MM.1S (cell line): ENCODE measurements around the gene GPR26.

Experiments used
- DNase-seq: peaks from one replicate; pipeline ENCODE4 v3.0.0-alpha.2; 2015
- H2AFZ ChIP-seq: fragments of 300-600 bp; sonication (generic); 2 replicates; pipeline ENCODE4 v1.6.0; 2016; ENCODE audit warnings: antibody characterized with exemption, low read length
- H3F3A ChIP-seq: fragments of 300-600 bp; sonication (generic); 2 replicates; pipeline ENCODE4 v1.6.1; 2016; ENCODE audit warnings: mild to moderate bottlenecking, antibody characterized with exemption, low read length, moderate library complexity, mixed read lengths; ENCODE audit not compliant: insufficient read depth
- H3K27ac ChIP-seq: fragments of 300-600 bp; sonication (generic); 2 replicates; pipeline ENCODE4 v1.5.1; 2016; ENCODE audit warnings: mild to moderate bottlenecking, low read length
- H3K27me3 ChIP-seq: fragments of 300-600 bp; sonication (generic); replicated peaks from 2 replicates; pipeline ENCODE4 v1.6.0; 2016; ENCODE audit warnings: low read length; ENCODE audit not compliant: insufficient read depth
- H3K36me3 ChIP-seq: fragments of 300-600 bp; sonication (generic); replicated peaks from 2 replicates; pipeline ENCODE4 v1.6.1; 2016; ENCODE audit warnings: mild to moderate bottlenecking, low read length, mixed read lengths; ENCODE audit not compliant: insufficient read depth
- H3K4me1 ChIP-seq: fragments of 300-600 bp; sonication (generic); 2 replicates; pipeline ENCODE4 v1.6.1; 2016; ENCODE audit warnings: low read length, mixed read lengths
- H3K4me2 ChIP-seq: fragments of 300-600 bp; sonication (generic); 2 replicates; pipeline ENCODE4 v1.6.0; 2016; ENCODE audit warnings: low read depth, low read length
- H3K4me3 ChIP-seq: fragments of 300-600 bp; sonication (generic); 2 replicates; pipeline ENCODE4 v1.5.1; 2016; ENCODE audit warnings: low read length, mixed read lengths
- H3K79me2 ChIP-seq: fragments of 300-600 bp; sonication (generic); 2 replicates; pipeline ENCODE4 v1.6.1; 2016; ENCODE audit warnings: mixed run types, low read length, mixed read lengths
- H3K9ac ChIP-seq: fragments of 300-600 bp; sonication (generic); 2 replicates; pipeline ENCODE4 v1.6.1; 2016; ENCODE audit warnings: low read length, mixed read lengths
- H3K9me2 ChIP-seq: fragments of 300-600 bp; sonication (generic); replicated peaks from 2 replicates; pipeline ENCODE4 v1.6.1; 2016; ENCODE audit warnings: mild to moderate bottlenecking, low read length, mixed read lengths; ENCODE audit not compliant: insufficient read depth
- H3K9me3 ChIP-seq: fragments of 300-600 bp; sonication (generic); replicated peaks from 2 replicates; pipeline ENCODE4 v1.6.1; 2016; ENCODE audit warnings: mild to moderate bottlenecking, low read length, mixed read lengths; ENCODE audit not compliant: insufficient read depth
- H4K20me1 ChIP-seq: fragments of 300-600 bp; sonication (generic); 2 replicates; pipeline ENCODE4 v1.6.1; 2016; ENCODE audit warnings: mild to moderate bottlenecking, low read length, moderate library complexity, mixed read lengths; ENCODE audit not compliant: insufficient read depth
- EZH2 ChIP-seq: fragments of 300-600 bp; sonication (generic); optimal IDR thresholded peaks from 2 replicates; pipeline ENCODE3; 2017; ENCODE audit warnings: low read depth, mild to moderate bottlenecking, antibody characterized with exemption, low read length, mixed read lengths
- EZH2phosphoT487 ChIP-seq: fragments of 300-600 bp; sonication (generic); IDR thresholded peaks from 2 replicates; pipeline ENCODE4 v1.6.1; 2018; ENCODE audit warnings: antibody characterized with exemption, low read length
- TF ChIP-seq, protein P1 (sequence below): fragments of 300-600 bp; sonication (generic); IDR thresholded peaks from 2 replicates; pipeline ENCODE4 v1.5.1; 2016; ENCODE audit warnings: antibody characterized with exemption, low read length, mixed read lengths

Gene GPR26

DNA sequence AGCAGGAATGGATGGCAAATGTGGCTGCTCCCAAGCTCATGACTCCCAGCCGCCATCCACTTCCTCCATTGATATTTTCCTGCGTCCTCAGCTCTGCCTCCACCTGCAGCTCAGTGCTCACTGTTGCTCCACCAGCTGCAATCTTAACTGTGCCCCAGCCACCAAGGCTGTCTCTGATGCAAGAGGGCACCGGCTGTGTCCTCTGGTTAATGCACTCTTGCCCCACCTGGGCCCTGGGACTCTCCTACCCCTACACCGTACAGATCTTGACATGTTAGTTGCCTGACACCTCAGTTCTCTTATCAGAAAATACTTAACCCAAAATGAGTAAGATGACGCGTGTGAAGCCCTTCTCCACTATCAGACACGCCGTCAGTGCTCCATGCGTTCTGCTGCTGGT, 45.5 kb upstream of the GPR26 start:
- TF ChIP-seq, protein P1, sequence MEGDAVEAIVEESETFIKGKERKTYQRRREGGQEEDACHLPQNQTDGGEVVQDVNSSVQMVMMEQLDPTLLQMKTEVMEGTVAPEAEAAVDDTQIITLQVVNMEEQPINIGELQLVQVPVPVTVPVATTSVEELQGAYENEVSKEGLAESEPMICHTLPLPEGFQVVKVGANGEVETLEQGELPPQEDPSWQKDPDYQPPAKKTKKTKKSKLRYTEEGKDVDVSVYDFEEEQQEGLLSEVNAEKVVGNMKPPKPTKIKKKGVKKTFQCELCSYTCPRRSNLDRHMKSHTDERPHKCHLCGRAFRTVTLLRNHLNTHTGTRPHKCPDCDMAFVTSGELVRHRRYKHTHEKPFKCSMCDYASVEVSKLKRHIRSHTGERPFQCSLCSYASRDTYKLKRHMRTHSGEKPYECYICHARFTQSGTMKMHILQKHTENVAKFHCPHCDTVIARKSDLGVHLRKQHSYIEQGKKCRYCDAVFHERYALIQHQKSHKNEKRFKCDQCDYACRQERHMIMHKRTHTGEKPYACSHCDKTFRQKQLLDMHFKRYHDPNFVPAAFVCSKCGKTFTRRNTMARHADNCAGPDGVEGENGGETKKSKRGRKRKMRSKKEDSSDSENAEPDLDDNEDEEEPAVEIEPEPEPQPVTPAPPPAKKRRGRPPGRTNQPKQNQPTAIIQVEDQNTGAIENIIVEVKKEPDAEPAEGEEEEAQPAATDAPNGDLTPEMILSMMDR, result no peak
- Histone ChIP-seq H3K4me3 (no peak overlapping the region), H4K20me1 (no peaks in the 10 kb centered on the region), H3K9me3 (no peaks in the 10 kb centered on the region), H3K9me2 (no peaks in the 10 kb centered on the region), H3K4me1 (no peaks in the 10 kb centered on the region), H3K36me3 (no peaks in the 10 kb centered on the region), H3F3A (no peaks in the 10 kb centered on the region), H2AFZ (no peak overlapping the region), H3K9ac (no peak overlapping the region), H3K4me2 (no peak overlapping the region), H3K79me2 (no peaks in the 10 kb centered on the region), H3K27me3 (no peaks in the 10 kb centered on the region; the same call in 1 of the 2 replicates), H3K27ac (no peak overlapping the region)
- no peak for DNase-seq

DNA sequence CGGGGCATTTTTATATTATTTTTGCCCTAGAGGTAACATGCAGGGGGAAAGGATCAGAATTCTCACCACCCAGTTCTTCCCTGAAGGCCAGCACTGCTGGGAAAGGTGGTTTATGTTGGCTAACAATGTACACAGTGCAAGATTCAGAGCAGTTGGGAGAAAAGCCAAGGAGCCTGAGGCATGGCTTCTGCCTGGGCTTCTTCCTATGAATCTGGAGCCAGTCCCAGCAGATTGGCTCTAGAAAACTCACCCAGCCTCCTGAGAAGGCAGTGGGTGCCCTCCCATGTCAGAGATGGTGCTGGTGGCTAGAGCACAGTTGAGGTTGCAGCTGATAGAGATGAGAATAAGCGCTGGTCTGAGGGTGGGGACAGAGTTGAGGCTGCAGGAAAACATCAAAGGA, 44.7 kb upstream of the GPR26 start:
- H3K27me3 ChIP-seq, result peaks cover 4% of the 10 kb centered on the region; the same call in 1 of the 2 replicates
- no peaks in the 10 kb centered on the region for H3K36me3 ChIP-seq
- no peak overlapping the region for H3K9ac ChIP-seq
- H3K4me3 ChIP-seq, result no peak overlapping the region
- no peaks in the 10 kb centered on the region for H3K4me1 ChIP-seq
- no peaks in the 10 kb centered on the region for H4K20me1 ChIP-seq
- TF ChIP-seq, protein P1, result no peak
- TF ChIP-seq EZH2 (no peak), EZH2phosphoT487 (no peak)
- no peak overlapping the region for H2AFZ ChIP-seq
- H3K9me3 ChIP-seq, result no peaks in the 10 kb centered on the region
- no peaks in the 10 kb centered on the region for H3K9me2 ChIP-seq
- DNase-seq, result no peak
- H3K79me2 ChIP-seq, result no peaks in the 10 kb centered on the region
- H3K4me2 ChIP-seq, result no peak overlapping the region
- H3F3A ChIP-seq, result no peaks in the 10 kb centered on the region
- H3K27ac ChIP-seq, result no peak overlapping the region

DNA sequence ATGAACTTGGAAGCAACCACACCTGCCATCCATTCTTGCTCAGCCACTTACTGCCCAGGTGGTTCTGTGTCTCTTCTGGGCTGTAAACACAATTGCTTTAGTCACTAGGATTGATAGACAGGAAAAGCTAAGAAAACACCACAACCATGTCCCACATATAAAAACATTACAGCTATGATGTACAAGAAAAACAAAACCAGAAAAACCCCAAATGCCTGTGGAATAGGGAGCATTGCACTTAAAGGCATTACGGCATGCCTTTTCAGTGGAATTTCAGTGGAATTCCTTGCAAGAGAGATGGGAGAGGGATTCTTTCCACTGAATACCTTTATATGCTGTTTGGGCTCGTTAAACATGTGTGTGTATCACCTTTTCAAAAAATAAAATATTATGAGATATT, 44.2 kb upstream of the GPR26 start:
- no peaks in the 10 kb centered on the region for H3F3A ChIP-seq
- no peaks in the 10 kb centered on the region for H3K4me1 ChIP-seq
- TF ChIP-seq EZH2, result no peak
- TF ChIP-seq, protein P1, result no peak
- TF ChIP-seq EZH2phosphoT487, result no peak
- H3K4me2 ChIP-seq, result no peak overlapping the region
- H3K79me2 ChIP-seq, result no peaks in the 10 kb centered on the region
- H3K9me3 ChIP-seq, result no peaks in the 10 kb centered on the region
- H3K9ac ChIP-seq, result no peak overlapping the region
- no peaks in the 10 kb centered on the region for H3K36me3 ChIP-seq
- no peaks in the 10 kb centered on the region for H4K20me1 ChIP-seq
- no peak overlapping the region for H3K4me3 ChIP-seq
- no peak for DNase-seq
- peaks cover 9% of the 10 kb centered on the region; the same call in 1 of the 2 replicates for H3K27me3 ChIP-seq
- no peaks in the 10 kb centered on the region for H3K9me2 ChIP-seq
- no peak overlapping the region for H2AFZ ChIP-seq
- H3K27ac ChIP-seq, result no peak overlapping the region
